Peyer's patch (tissue), 4 donors: Measurements from ENCODE around the gene KRTAP10-6. TPM values are rescaled to one million over a fixed set of nuclear protein-coding genes. Genes with fewer than 3 reads are reported as not detected.
"Not testable (repeated sequence)": the region's sequence is repeated elsewhere in the genome, so short reads cannot be mapped to it uniquely, and the experiment has no call there.

Experiments
- DNase-seq, 3 donors: peaks; one replicate each; pipeline ENCODE4 v3.0.0-alpha.2; 2017 to 2019
- H3K27ac ChIP-seq, 4 donors: fragments of 200-600 bp; sonication (generic); one replicate each; pipeline ENCODE4 v1.5.1; 2016 to 2019
- H3K27me3 ChIP-seq, 2 donors: fragments of 200-600 bp; sonication (generic); one replicate each; pipeline ENCODE4 v1.5.1; 2019
- H3K36me3 ChIP-seq, 3 donors: fragments of 200-600 bp; sonication (generic); one replicate each; pipeline ENCODE4 v1.5.1; 2016 to 2019
- H3K4me1 ChIP-seq, 4 donors: fragments of 200-600 bp; sonication (generic); one replicate each; pipeline ENCODE4 v1.5.1; 2016 to 2019
- H3K4me3 ChIP-seq, 4 donors: fragments of 200-600 bp; sonication (generic); 1 replicate in 3 of 4; 2 replicates in 1 of 4; pipeline ENCODE4 v1.5.1; 2016 to 2019; ENCODE audit warnings: mild to moderate bottlenecking in 1 of 4
- H3K9me3 ChIP-seq, 4 donors: fragments of 200-600 bp; sonication (generic); one replicate each; pipeline ENCODE4 v1.5.1; 2016 to 2019; ENCODE audit warnings: mild to moderate bottlenecking in 1 of 4
- CTCF ChIP-seq, 6 experiments: fragments of 450-650 bp in 4 of 6; fragments of 200-600 bp in 2 of 6; sonication (generic) in 1 of 6; IDR thresholded peaks; one replicate each; pipeline ENCODE4 v1.5.1; 2017 to 2019; ENCODE audit warnings: antibody characterized with exemption in 6 of 6, mild to moderate bottlenecking in 3 of 6, moderate library complexity in 1 of 6
- POLR2A ChIP-seq, 2 donors: fragments of 450-650 bp; IDR thresholded peaks; one replicate each; pipeline ENCODE4 v1.5.1; 2017; ENCODE audit warnings: antibody characterized with exemption in 2 of 2, mild to moderate bottlenecking in 2 of 2, moderate library complexity in 2 of 2
- total RNA-seq, 4 donors: library from RNA; depleted of rRNA; stranded (reverse); fragments of >200 nt; gene quantifications; one replicate each; pipeline ENCODE4 v1.1.0, GENCODE V29; 2016

The KRTAP10-6 gene
- total RNA-seq, 4 donors from 2014 or later, result not detected

DNA sequence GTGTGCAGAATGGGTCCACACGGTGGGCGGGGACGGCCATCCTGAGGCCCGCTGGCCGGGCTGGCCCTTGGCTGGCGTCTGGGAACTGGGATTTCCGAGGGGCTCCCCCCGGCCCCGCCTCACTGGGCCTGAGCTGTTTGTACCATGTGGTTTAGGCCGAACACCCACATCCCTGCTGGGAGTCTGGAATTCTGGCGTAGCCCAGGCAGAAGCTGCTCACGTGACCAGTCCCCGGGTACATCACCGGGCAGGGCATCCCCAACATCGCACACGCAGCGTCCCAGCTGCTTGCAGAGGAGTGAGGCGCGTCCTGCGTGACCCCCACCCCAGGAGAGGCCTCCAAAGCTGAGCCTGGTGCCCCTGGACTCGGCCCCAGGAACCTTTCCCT lies 10.2 kb upstream of the KRTAP10-6 start:
- no peak overlapping the region for H3K27ac ChIP-seq
- no peak overlapping the region for H3K4me3 ChIP-seq
- no peaks in the 10 kb centered on the region for H3K36me3 ChIP-seq
- DNase-seq, result no peak
- no peaks in the 10 kb centered on the region for H3K4me1 ChIP-seq
- no peaks in the 10 kb centered on the region for H3K27me3 ChIP-seq
- TF ChIP-seq POLR2A (IDR thresholded peaks at IDR 0.05) (no peak), CTCF (IDR thresholded peaks at IDR 0.05) (no peak)
- H3K9me3 ChIP-seq, result peaks cover 0 to 4% (median 0%) of the 10 kb centered on the region in 4 donors

GRCh38 chr21:44601596-44602462 lies 9.5 kb upstream of the KRTAP10-6 start:
- H3K9me3 ChIP-seq, result peaks cover 0 to 4% (median 0%) of the 10 kb centered on the region in 4 donors
- H3K36me3 ChIP-seq, result no peaks in the 10 kb centered on the region
- H3K4me1 ChIP-seq, result no peaks in the 10 kb centered on the region
- no peaks in the 10 kb centered on the region for H3K27me3 ChIP-seq
- DNase-seq, result no peak
- H3K27ac ChIP-seq, result no peak overlapping the region
- no peak overlapping the region for H3K4me3 ChIP-seq
- no peak for TF ChIP-seq CTCF (IDR thresholded peaks at IDR 0.05)
- TF ChIP-seq POLR2A (IDR thresholded peaks at IDR 0.05), result no peak

GRCh38 chr21:44601091-44601490 lies 8.8 kb upstream of the KRTAP10-6 start:
- not testable (repeated sequence) for H3K9me3 ChIP-seq, H3K4me3 ChIP-seq, H3K4me1 ChIP-seq, H3K27ac ChIP-seq, DNase-seq, H3K36me3 ChIP-seq, H3K27me3 ChIP-seq

DNA sequence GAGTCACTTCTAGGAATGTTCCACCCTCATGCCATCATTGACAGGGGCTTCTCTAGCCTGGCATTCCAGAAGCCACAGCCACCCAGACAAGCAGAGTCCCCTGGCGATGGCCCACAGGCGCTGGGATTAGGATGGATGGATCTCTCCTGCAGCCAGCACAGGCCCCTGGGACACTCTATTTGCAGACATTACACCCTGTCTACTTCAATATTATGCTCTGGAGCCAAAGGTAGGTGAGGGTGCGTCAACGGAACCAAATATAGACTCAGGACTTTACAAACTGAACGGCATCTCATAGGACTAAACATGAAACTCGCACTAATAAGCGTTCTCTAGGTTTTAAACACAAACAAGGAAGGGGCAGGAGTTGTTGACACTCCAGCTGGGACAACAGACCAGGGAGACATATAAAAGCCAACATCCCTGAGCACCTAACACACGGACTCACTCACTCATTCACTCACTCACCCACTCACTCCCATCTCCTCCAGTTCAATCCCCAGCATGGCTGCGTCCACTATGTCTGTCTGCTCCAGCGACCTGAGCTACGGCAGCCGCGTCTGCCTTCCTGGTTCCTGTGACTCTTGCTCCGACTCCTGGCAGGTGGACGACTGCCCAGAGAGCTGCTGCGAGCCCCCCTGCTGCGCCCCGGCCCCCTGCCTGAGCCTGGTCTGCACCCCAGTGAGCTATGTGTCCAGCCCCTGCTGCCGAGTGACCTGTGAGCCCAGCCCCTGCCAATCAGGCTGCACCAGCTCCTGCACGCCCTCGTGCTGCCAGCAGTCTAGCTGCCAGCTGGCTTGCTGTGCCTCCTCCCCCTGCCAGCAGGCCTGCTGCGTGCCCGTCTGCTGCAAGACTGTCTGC lies 8.0 kb upstream of the KRTAP10-6 start, which contains the start of gene KRTAP10-7:
Gene KRTAP10-7, plus strand, starts transcription at position 480 of the 861 bp plus-strand sequence. Its CDS starts 25 bp downstream, at position 505.
- not testable (repeated sequence) for H3K9me3 ChIP-seq, H3K4me3 ChIP-seq, H3K27me3 ChIP-seq, H3K4me1 ChIP-seq, DNase-seq, H3K36me3 ChIP-seq, H3K27ac ChIP-seq

- DNase-seq, result no peak
- Histone ChIP-seq H3K4me3 (no peak overlapping the region), H3K4me1 (no peaks in the 10 kb centered on the region), H3K27me3 (no peaks in the 10 kb centered on the region), H3K27ac (no peak overlapping the region), H3K9me3 (peaks cover 0 to 4% (median 0%) of the 10 kb centered on the region in 4 donors), H3K36me3 (no peaks in the 10 kb centered on the region)
- TF ChIP-seq CTCF (IDR thresholded peaks at IDR 0.05), result no peak
- no peak for TF ChIP-seq POLR2A (IDR thresholded peaks at IDR 0.05)
Observed at GRCh38 chr21:44599264-44600029, 7.1 kb upstream of the KRTAP10-6 start.

GRCh38 chr21:44598061-44598460 lies 5.8 kb upstream of the KRTAP10-6 start:
- no peak for TF ChIP-seq POLR2A (IDR thresholded peaks at IDR 0.05)
- no peak for TF ChIP-seq CTCF (IDR thresholded peaks at IDR 0.05)
- peaks cover 0 to 4% (median 0%) of the 10 kb centered on the region in 4 donors for H3K9me3 ChIP-seq
- no peaks in the 10 kb centered on the region for H3K27me3 ChIP-seq
- no peak overlapping the region for H3K4me3 ChIP-seq
- H3K27ac ChIP-seq, result no peak overlapping the region
- no peaks in the 10 kb centered on the region for H3K36me3 ChIP-seq
- no peak for DNase-seq
- H3K4me1 ChIP-seq, result no peaks in the 10 kb centered on the region
